Fibroblast of mammary gland (primary cell): ENCODE measurements around the gene MAP3K7.

Source experiments
- DNase-seq: peaks from one replicate; pipeline ENCODE4 v3.0.0-alpha.2; 2010; ENCODE audit warnings: low read depth
- H3K4me3 ChIP-seq: 2 replicates; pipeline ENCODE4 v1.5.1; 2011; ENCODE audit warnings: low read depth, mild to moderate bottlenecking, low read length, moderate library complexity; ENCODE audit not compliant: control insufficient read depth
- CTCF ChIP-seq: conservative IDR thresholded peaks from 2 replicates; pipeline ENCODE4 v1.5.1; 2011; ENCODE audit warnings: low read depth, low read length, inconsistent platforms; ENCODE audit not compliant: control insufficient read depth, insufficient read depth

MAP3K7 gene

GRCh38 chr6:90596967-90597539 lies 10.2 kb upstream of the MAP3K7 start:
- DNase-seq: no peak
- TF ChIP-seq CTCF: no peak
- no peak overlapping the region for H3K4me3 ChIP-seq

- TF ChIP-seq CTCF: no peak
- no peak for DNase-seq
- H3K4me3 ChIP-seq: no peak overlapping the region
Measured at GRCh38 chr6:90595854-90596253, 9.0 kb upstream of the MAP3K7 start.

- no peak for DNase-seq
- peak overlapping the region; percentile 94 for H3K4me3 ChIP-seq
- TF ChIP-seq CTCF: no peak
Measured at GRCh38 chr6:90586546-90586835, 381 bp downstream of the MAP3K7 start.

- H3K4me3 ChIP-seq: peak overlapping the region; percentile 76
- no peak for TF ChIP-seq CTCF
- DNase-seq: no peak
Measured at GRCh38 chr6:90584636-90585255, 2.1 kb downstream of the MAP3K7 start.

- no peak for DNase-seq
- H3K4me3 ChIP-seq: no peak overlapping the region
- TF ChIP-seq CTCF: no peak
Measured at GRCh38 chr6:90583836-90584481, 2.9 kb downstream of the MAP3K7 start.

GRCh38 chr6:90583179-90583835 lies 3.6 kb downstream of the MAP3K7 start:
- TF ChIP-seq CTCF: no peak
- no peak overlapping the region for H3K4me3 ChIP-seq
- DNase-seq: peak; percentile 37
